NCI-H1417 (cell line): ENCODE measurements around the gene CCDC106.

ENCODE experiments used
- DNase-seq, 3 experiments: peaks; one replicate each; lab custom pipeline; 2025; lab: John Stamatoyannopoulos, UW

The CCDC106 gene

DNA sequence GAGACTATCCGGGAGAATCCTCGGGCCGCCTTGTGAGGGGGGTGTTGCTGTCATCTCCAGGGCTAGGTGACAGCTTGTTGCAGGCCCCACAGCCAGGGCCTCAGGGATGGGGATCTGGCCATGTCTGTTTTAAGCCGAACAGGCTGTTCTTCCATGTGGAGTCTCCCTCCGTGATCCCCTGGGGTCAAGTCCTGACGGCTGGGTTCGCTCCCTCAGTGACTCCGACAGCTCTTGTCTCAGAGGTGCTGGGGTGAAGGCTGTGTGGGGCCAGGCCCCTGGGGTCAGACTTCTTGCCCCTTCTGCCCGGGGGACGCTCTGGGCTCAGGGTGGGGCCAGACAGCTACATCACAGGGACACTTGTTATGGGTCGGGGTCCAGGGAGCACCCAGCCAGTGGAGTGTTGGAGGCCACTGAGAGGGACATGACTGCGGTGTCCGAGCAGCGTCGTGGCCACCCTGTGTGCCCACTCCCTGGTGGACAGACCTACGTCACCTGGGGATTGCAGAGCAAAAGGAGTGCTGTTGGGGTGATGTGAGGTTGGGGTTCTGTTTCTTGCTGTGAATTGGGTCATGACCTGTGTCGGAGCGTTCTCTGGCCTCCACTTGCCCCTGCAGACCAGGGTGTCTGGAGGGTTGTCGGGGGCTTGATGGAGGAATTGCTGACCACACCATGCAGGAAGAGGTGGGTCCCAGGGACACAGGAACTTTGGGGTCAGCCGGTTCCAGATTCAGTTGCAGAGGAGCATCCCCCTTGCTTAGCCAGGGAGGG, 48.5 kb downstream of the CCDC106 start:
- no peak for DNase-seq

DNA sequence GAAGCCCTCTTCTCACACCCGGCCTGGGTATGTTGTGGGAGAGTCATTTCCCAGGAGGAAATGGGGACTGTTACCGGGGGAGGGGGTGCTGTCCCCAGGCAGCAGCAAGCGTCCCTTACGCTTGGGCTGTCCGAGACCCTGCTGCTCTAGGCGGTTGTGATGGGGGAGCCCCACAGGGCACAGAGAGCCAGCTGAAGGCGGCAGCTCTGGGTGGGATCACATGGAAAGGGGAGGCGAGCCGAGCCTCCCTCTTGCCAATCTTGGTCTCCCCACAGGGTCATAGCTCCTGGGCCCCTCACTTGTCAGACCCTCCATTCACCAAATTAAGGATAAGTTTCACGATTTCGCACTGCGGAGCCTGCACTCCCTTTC, 49.0 kb downstream of the CCDC106 start:
- DNase-seq = no peak

DNA sequence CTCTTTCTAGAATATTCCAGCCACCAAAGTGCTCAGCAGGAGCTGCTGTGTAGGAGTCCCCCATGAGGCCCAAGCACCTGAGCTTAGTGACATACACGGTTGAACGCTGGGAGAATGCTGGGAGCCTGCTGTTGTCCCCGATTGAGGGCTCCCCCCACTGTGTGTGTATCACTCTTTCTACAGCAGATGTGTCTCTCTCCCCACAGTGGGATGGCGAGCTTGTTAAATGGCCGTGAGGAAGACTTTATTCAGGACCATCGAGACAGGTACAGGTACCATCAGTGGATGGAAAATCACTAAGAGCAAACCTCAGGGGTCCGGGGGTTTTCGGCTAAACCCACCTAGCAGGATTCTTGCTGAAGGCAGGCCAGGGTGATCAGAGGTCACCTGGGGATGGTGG, 49.7 kb downstream of the CCDC106 start:
- DNase-seq = no peak

DNA sequence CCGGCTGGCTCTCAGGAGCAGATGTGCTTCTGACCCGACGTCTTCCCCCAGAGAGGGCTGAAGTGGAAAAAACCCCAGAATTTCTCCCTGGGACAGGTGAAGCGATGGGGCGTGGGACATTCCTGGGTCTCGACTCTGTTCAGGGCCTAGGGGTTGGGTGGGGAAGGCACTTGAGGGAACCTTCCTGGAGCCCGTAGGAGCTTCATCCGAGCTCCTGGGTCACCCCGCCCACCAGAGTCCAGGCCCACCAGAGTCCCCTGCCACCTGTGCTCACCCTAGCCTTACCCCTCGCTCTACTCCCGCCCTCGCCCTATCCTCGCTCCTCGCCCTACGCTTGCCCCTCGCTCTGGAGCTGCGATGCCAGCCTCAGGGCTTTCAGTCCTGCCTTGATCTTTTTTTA, 50.2 kb downstream of the CCDC106 start:
- no peak for DNase-seq

DNA sequence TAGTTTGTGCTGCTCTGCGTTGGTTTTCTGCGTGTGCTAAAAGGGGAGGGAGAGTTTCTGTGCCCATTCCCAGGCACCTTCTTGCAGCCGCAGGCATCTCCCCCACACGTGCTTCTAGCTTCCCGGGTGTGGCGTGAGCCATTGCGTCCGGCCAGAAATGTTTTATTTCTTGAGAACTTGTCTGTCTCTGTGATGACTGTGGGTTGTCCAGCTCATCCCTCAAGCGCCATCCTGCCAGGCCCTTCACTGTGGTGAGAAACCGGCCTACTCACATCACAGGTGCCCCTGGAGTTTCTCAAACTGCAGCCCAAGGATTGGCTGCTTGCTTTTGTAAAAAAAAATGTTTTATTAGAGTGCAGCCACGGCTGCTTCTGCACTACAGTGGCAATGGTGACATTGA, 51.2 kb downstream of the CCDC106 start:
- no peak for DNase-seq

DNA sequence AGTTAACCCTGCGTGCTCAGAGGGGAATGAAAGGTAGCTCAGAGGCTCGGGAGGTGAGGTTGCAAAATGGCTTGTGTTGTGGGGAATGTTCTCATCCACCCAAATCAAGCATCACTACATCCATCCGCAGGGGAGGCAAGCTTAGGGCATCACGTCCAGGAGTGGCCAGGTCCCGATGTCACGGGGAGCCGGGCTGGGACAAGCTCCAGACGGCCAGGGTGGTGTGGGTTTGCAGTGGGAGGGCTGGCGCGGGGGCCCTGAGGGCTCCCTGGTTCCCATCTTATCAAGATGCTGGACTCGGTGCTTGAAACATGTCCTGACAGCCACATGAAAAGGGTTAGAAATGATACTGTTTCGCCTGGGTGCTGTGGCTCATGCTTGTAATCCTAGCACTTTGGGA, 52.8 kb downstream of the CCDC106 start:
- DNase-seq = no peak

DNA sequence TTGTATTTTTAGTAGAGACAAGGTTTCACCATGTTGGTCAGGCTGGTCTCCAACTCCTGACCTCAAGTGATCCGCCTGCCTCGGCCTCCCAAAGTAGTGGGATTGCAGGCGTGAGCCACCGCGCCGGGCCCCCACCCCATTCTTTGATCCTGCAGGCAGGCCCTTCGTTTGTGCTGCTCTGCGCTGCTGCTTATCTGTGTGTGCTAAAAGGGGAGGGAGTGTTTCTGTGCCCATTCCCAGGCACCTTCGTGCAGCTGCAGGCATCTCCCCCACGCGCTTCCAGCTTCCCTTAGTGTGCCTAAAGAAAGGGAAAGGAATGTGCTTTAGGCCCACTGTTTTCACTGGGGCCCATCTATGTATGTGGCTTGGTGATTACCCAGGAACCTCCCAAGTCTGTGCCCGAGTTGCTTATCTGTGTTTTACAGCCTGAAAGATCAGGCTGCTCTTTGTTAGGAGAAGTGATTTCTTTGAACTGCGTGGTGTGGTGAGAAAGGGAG, 54.2 kb downstream of the CCDC106 start:
- DNase-seq = no peak
